ENCODE data around the gene GLRX2. TPM values are rescaled to one million over a fixed set of nuclear protein-coding genes. Genes with fewer than 3 reads are reported as not detected.

Gene GLRX2
- total RNA-seq: 29.0 and 31.6 TPM in 2 replicates

- Mint-ChIP-seq H3K4me3 (ENCODE audit: low read depth) (peak within 1 kb of the TSS; percentile 88), H3K27me3 (ENCODE audit: low read depth) (peaks cover 5% of the 10 kb centered on the region), H3K9me3 (no peaks in the 10 kb centered on the region), H3K36me3 (ENCODE audit: low read depth) (peaks cover 15% of the 10 kb centered on the region), H3K4me1 (ENCODE audit: low read depth) (peaks cover 17% of the 10 kb centered on the region), H3K27ac (peak within 1 kb of the TSS; percentile 71)
- intact Hi-C loops (cut with micrococcal nuclease): loop anchor here (1.0 to 5.0 kb wide), 3 partner anchors 17 to 298 kb away; partner anchors contain the start of genes CDC73, RGS2, RO60 and UCHL5
- peak; percentile 38 for DNase-seq (ENCODE audit: low spot score)
Observed at GRCh38 chr1:193104907-193105820, at the start of gene GLRX2. GLRX2 (minus strand) TSS chr1:193105414; CDS start chr1:193105382, 32 bp downstream.

- DNase-seq (ENCODE audit: low spot score): no peak
- H3K4me3 Mint-ChIP-seq (ENCODE audit: low read depth): no peak overlapping the region
- H3K4me1 Mint-ChIP-seq (ENCODE audit: low read depth): peaks cover 17% of the 10 kb centered on the region
- intact Hi-C loops (cut with micrococcal nuclease): no loop called here
- no peaks in the 10 kb centered on the region for H3K9me3 Mint-ChIP-seq
- no peak overlapping the region for H3K27ac Mint-ChIP-seq
- H3K27me3 Mint-ChIP-seq (ENCODE audit: low read depth): no peaks in the 10 kb centered on the region
- peaks cover 52% of the 10 kb centered on the region for H3K36me3 Mint-ChIP-seq (ENCODE audit: low read depth)
Observed at GRCh38 chr1:193144999-193145398, 39.8 kb upstream of the GLRX2 start.

- Mint-ChIP-seq H3K36me3 (ENCODE audit: low read depth) (peaks cover 53% of the 10 kb centered on the region), H3K9me3 (no peaks in the 10 kb centered on the region), H3K4me1 (ENCODE audit: low read depth) (peaks cover 18% of the 10 kb centered on the region), H3K27ac (no peak overlapping the region), H3K4me3 (ENCODE audit: low read depth) (no peak overlapping the region), H3K27me3 (ENCODE audit: low read depth) (no peaks in the 10 kb centered on the region)
- DNase-seq (ENCODE audit: low spot score): no peak
- intact Hi-C loops (cut with micrococcal nuclease): no loop called here
Observed at GRCh38 chr1:193144361-193144938, 39.2 kb upstream of the GLRX2 start.

- Mint-ChIP-seq H3K27ac (no peak overlapping the region), H3K4me3 (ENCODE audit: low read depth) (no peak overlapping the region), H3K4me1 (ENCODE audit: low read depth) (peaks cover 19% of the 10 kb centered on the region), H3K27me3 (ENCODE audit: low read depth) (no peaks in the 10 kb centered on the region), H3K9me3 (no peaks in the 10 kb centered on the region), H3K36me3 (ENCODE audit: low read depth) (peaks cover 58% of the 10 kb centered on the region)
- intact Hi-C loops (cut with micrococcal nuclease): loop anchor here (2.0 kb wide), 1 partner anchor 20 kb away; the partner anchor contains the start of gene CDC73
- DNase-seq (ENCODE audit: low spot score): no peak
Observed at GRCh38 chr1:193143285-193143684, 38.1 kb upstream of the GLRX2 start.

- Mint-ChIP-seq H3K36me3 (ENCODE audit: low read depth) (peaks cover 62% of the 10 kb centered on the region), H3K9me3 (no peaks in the 10 kb centered on the region), H3K4me1 (ENCODE audit: low read depth) (peaks cover 19% of the 10 kb centered on the region), H3K27ac (no peak overlapping the region), H3K4me3 (ENCODE audit: low read depth) (no peak overlapping the region), H3K27me3 (ENCODE audit: low read depth) (no peaks in the 10 kb centered on the region)
- intact Hi-C loops (cut with micrococcal nuclease): loop anchor here (2.0 kb wide), 1 partner anchor 20 kb away; the partner anchor contains the start of gene CDC73
- DNase-seq (ENCODE audit: low spot score): no peak
Observed at GRCh38 chr1:193142409-193142808, 37.2 kb upstream of the GLRX2 start.

- peak overlapping the region; percentile 58 for H3K27ac Mint-ChIP-seq
Observed at GRCh38 chr1:193141804-193142203, 36.6 kb upstream of the GLRX2 start.

GRCh38 chr1:193140254-193140653, 35.0 kb upstream of the GLRX2 start:
- no peak overlapping the region for H3K27ac Mint-ChIP-seq
- H3K4me1 Mint-ChIP-seq (ENCODE audit: low read depth): peaks cover 19% of the 10 kb centered on the region
- no peaks in the 10 kb centered on the region for H3K27me3 Mint-ChIP-seq (ENCODE audit: low read depth)
- H3K9me3 Mint-ChIP-seq: no peaks in the 10 kb centered on the region
- peaks cover 60% of the 10 kb centered on the region for H3K36me3 Mint-ChIP-seq (ENCODE audit: low read depth)
- H3K4me3 Mint-ChIP-seq (ENCODE audit: low read depth): no peak overlapping the region
- DNase-seq (ENCODE audit: low spot score): no peak
- intact Hi-C loops (cut with micrococcal nuclease): no loop called here

More at GRCh38 chr1:193141804-193142203, 36.6 kb upstream of the GLRX2 start:
- Mint-ChIP-seq H3K4me3 (ENCODE audit: low read depth) (peak overlapping the region; percentile 34), H3K27me3 (ENCODE audit: low read depth) (no peaks in the 10 kb centered on the region), H3K36me3 (ENCODE audit: low read depth) (peaks cover 66% of the 10 kb centered on the region), H3K4me1 (ENCODE audit: low read depth) (peaks cover 19% of the 10 kb centered on the region), H3K9me3 (no peaks in the 10 kb centered on the region)
- no peak for DNase-seq (ENCODE audit: low spot score)
- intact Hi-C loops (cut with micrococcal nuclease): loop anchor here (2.0 kb wide), 1 partner anchor 19 kb away; the partner anchor contains the start of gene CDC73

GRCh38 chr1:193131266-193131860, 26.1 kb upstream of the GLRX2 start:
- Mint-ChIP-seq H3K9me3 (no peaks in the 10 kb centered on the region), H3K4me1 (ENCODE audit: low read depth) (peaks cover 25% of the 10 kb centered on the region), H3K27ac (peak overlapping the region; percentile 18), H3K36me3 (ENCODE audit: low read depth) (peaks cover 56% of the 10 kb centered on the region), H3K27me3 (ENCODE audit: low read depth) (no peaks in the 10 kb centered on the region), H3K4me3 (ENCODE audit: low read depth) (no peak overlapping the region)
- intact Hi-C loops (cut with micrococcal nuclease): no loop called here
- no peak for DNase-seq (ENCODE audit: low spot score)

GRCh38 chr1:193125369-193125768, 20.2 kb upstream of the GLRX2 start:
- Mint-ChIP-seq H3K27me3 (ENCODE audit: low read depth) (peaks cover 2% of the 10 kb centered on the region), H3K27ac (no peak overlapping the region), H3K4me1 (ENCODE audit: low read depth) (peaks cover 44% of the 10 kb centered on the region), H3K9me3 (no peaks in the 10 kb centered on the region), H3K4me3 (ENCODE audit: low read depth) (no peak overlapping the region), H3K36me3 (ENCODE audit: low read depth) (peaks cover 46% of the 10 kb centered on the region)
- intact Hi-C loops (cut with micrococcal nuclease): loop anchor here (10.0 kb wide), 1 partner anchor 581 kb away; no protein-coding TSS in a partner anchor
- DNase-seq (ENCODE audit: low spot score): no peak

GRCh38 chr1:193123751-193124150, 18.5 kb upstream of the GLRX2 start:
- DNase-seq (ENCODE audit: low spot score): no peak
- peak overlapping the region; percentile 99 for H3K4me3 Mint-ChIP-seq (ENCODE audit: low read depth)
- H3K27ac Mint-ChIP-seq: no peak overlapping the region
- intact Hi-C loops (cut with micrococcal nuclease): loop anchor here (2.0 to 10.0 kb wide), 2 partner anchors 19 to 579 kb away; no protein-coding TSS in a partner anchor
- H3K36me3 Mint-ChIP-seq (ENCODE audit: low read depth): peaks cover 41% of the 10 kb centered on the region
- H3K27me3 Mint-ChIP-seq (ENCODE audit: low read depth): peaks cover 6% of the 10 kb centered on the region
- peaks cover 49% of the 10 kb centered on the region for H3K4me1 Mint-ChIP-seq (ENCODE audit: low read depth)
- no peaks in the 10 kb centered on the region for H3K9me3 Mint-ChIP-seq

GRCh38 chr1:193121616-193122593, 16.7 kb upstream of the GLRX2 start, which contains the start of gene CDC73:
CDC73 (plus strand) TSS chr1:193122031; CDS start chr1:193122201, 170 bp downstream.
- H3K4me1 Mint-ChIP-seq (ENCODE audit: low read depth): peaks cover 49% of the 10 kb centered on the region
- intact Hi-C loops (cut with micrococcal nuclease): loop anchor here (1.0 to 10.0 kb wide), 5 partner anchors 17 to 577 kb away; partner anchors contain the start of genes GLRX2, RGS2, RO60 and UCHL5
- H3K36me3 Mint-ChIP-seq (ENCODE audit: low read depth): peaks cover 30% of the 10 kb centered on the region

More at GRCh38 chr1:193121616-193122593, 16.7 kb upstream of the GLRX2 start, which contains the start of gene CDC73:
- DNase-seq (ENCODE audit: low spot score): peak; percentile 97
- Mint-ChIP-seq H3K27ac (peak within 1 kb of the TSS; percentile 93), H3K9me3 (no peaks in the 10 kb centered on the region), H3K27me3 (ENCODE audit: low read depth) (peaks cover 8% of the 10 kb centered on the region), H3K4me3 (ENCODE audit: low read depth) (peak within 1 kb of the TSS; percentile 99)
